Left ventricle myocardium inferior (tissue), 1 donor: ENCODE measurements around the gene PLXND1. TPM values are rescaled to one million over a fixed set of nuclear protein-coding genes. Genes with fewer than 3 reads are reported as not detected.
A peak's percentile ranks its signal among the peaks of the same experiment; 100 is the strongest.

Source experiments
- DNase-seq: peaks from one replicate; pipeline ENCODE4 v3.0.0-alpha.2; 2020
- H3K27ac ChIP-seq: fragments of 200-600 bp; replicated peaks from 2 replicates; pipeline ENCODE4 v1.8.0; 2021
- H3K27me3 ChIP-seq: fragments of 200-600 bp; 2 replicates; pipeline ENCODE4 v1.8.0; 2021; ENCODE audit warnings: low read depth
- H3K36me3 ChIP-seq: fragments of 200-600 bp; 2 replicates; pipeline ENCODE4 v1.8.0; 2021
- H3K4me1 ChIP-seq: fragments of 200-600 bp; 2 replicates; pipeline ENCODE4 v1.8.0; 2021
- H3K4me3 ChIP-seq: fragments of 200-600 bp; 2 replicates; pipeline ENCODE4 v1.8.0; 2021; ENCODE audit warnings: mild to moderate bottlenecking, moderate library complexity
- H3K9me3 ChIP-seq: fragments of 200-600 bp; replicated peaks from 2 replicates; pipeline ENCODE4 v1.8.0; 2021
- intact Hi-C: fragments of 100-400 bp; cut with micrococcal nuclease; formaldehyde crosslinking; loops from one replicate; pipeline ENCODE4 v1.11.0; 2022
- total RNA-seq: library from RNA; stranded (reverse); fragmentation: NEBNext Ultra II Directional; extraction: Animal tissue kit (Norgen Biotek cat#: 25700); gene quantifications from one replicate; pipeline ENCODE4 v1.2.1, GENCODE V29; 2021
- TF ChIP-seq, protein P1 (sequence below): fragments of 200-600 bp; IDR thresholded peaks from 2 replicates; pipeline ENCODE4 v1.8.0; 2021; ENCODE audit warnings: antibody characterized with exemption, mild to moderate bottlenecking, borderline replicate concordance
- donor health status: DM: no; HTN: yes; CAD: no; lungs with severe emphysema.

PLXND1 gene
- total RNA-seq, 1 donor from 2014 or later: 45.5 TPM

DNA sequence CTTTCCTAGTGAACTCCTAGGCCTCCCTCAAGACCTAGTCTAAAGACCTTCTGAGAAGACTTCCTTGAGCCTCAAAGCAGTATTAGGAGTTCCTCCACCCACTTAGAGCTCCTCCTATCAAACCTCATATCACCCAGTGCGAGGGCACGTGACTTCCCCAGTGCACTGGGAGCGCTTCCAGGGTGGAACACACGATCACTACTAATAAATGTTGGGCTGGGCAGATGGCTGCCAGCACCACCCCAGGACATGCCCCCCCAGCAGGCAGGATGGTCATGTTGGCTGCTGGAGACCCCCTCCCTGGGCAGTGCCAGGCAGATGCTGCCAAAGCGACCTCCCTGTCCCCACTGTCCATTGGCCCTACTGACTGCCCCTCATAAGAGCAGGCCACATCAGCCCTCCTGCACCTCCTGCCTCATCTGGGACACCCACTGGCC is 8.5 kb upstream of the PLXND1 start:
- Histone ChIP-seq H3K27ac (peak overlapping the region; percentile 99), H3K4me3 (no peak overlapping the region), H3K9me3 (no peaks in the 10 kb centered on the region), H3K27me3 (no peaks in the 10 kb centered on the region), H3K4me1 (peaks cover 98% of the 10 kb centered on the region), H3K36me3 (no peaks in the 10 kb centered on the region)
- intact Hi-C loops: no loop called here
- peak; percentile 62 for DNase-seq
- TF ChIP-seq, protein P1, sequence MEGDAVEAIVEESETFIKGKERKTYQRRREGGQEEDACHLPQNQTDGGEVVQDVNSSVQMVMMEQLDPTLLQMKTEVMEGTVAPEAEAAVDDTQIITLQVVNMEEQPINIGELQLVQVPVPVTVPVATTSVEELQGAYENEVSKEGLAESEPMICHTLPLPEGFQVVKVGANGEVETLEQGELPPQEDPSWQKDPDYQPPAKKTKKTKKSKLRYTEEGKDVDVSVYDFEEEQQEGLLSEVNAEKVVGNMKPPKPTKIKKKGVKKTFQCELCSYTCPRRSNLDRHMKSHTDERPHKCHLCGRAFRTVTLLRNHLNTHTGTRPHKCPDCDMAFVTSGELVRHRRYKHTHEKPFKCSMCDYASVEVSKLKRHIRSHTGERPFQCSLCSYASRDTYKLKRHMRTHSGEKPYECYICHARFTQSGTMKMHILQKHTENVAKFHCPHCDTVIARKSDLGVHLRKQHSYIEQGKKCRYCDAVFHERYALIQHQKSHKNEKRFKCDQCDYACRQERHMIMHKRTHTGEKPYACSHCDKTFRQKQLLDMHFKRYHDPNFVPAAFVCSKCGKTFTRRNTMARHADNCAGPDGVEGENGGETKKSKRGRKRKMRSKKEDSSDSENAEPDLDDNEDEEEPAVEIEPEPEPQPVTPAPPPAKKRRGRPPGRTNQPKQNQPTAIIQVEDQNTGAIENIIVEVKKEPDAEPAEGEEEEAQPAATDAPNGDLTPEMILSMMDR: no peak

DNA sequence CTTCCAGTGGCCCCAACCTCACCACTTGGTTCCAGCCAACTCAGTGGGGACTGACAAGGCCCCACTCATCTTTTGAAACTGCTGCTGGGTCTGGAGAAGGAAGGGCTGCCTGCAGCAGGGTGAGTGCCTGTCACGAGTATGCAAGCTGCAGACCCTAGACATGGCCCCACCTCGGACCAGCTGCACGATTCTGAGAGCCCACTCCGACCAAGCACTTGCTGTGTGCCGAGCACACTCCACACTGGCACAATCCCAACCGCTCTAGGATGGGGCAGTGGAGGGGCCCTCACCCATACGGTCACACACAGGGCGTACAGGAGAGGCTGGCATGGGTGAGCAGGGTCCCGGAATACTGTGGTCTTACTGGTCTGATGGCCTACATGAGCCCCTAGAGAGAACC is 8.0 kb upstream of the PLXND1 start:
- Histone ChIP-seq H3K27me3 (no peaks in the 10 kb centered on the region), H3K4me3 (no peak overlapping the region), H3K4me1 (peaks cover 98% of the 10 kb centered on the region), H3K9me3 (no peaks in the 10 kb centered on the region), H3K27ac (peak overlapping the region; percentile 99), H3K36me3 (no peaks in the 10 kb centered on the region)
- DNase-seq: peak; percentile 18
- intact Hi-C loops: no loop called here
- TF ChIP-seq, protein P1: no peak

DNA sequence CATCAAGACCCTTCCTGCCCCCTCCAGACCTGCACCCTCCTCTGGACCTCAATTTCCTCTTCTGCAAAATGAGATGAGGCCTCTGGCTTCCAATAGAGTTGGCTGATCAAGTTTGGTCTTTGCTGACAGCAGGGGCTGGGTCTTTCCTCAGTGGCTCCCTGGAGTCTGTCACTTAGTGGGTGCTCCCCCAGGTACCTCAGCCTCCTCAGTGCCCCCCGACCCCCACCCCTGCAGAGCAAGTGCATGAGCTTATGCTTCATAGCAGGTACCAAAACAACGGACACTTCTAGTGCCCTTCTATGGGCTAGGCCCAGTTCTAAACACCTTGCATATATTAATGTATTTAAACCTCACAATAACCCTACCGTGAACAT is 6.9 kb upstream of the PLXND1 start:
- TF ChIP-seq, protein P1: no peak
- Histone ChIP-seq H3K27ac (peak overlapping the region; percentile 97), H3K27me3 (no peaks in the 10 kb centered on the region), H3K9me3 (no peaks in the 10 kb centered on the region), H3K36me3 (no peaks in the 10 kb centered on the region), H3K4me3 (no peak overlapping the region), H3K4me1 (peaks cover 98% of the 10 kb centered on the region)
- intact Hi-C loops: no loop called here
- DNase-seq: peak; percentile 6

DNA sequence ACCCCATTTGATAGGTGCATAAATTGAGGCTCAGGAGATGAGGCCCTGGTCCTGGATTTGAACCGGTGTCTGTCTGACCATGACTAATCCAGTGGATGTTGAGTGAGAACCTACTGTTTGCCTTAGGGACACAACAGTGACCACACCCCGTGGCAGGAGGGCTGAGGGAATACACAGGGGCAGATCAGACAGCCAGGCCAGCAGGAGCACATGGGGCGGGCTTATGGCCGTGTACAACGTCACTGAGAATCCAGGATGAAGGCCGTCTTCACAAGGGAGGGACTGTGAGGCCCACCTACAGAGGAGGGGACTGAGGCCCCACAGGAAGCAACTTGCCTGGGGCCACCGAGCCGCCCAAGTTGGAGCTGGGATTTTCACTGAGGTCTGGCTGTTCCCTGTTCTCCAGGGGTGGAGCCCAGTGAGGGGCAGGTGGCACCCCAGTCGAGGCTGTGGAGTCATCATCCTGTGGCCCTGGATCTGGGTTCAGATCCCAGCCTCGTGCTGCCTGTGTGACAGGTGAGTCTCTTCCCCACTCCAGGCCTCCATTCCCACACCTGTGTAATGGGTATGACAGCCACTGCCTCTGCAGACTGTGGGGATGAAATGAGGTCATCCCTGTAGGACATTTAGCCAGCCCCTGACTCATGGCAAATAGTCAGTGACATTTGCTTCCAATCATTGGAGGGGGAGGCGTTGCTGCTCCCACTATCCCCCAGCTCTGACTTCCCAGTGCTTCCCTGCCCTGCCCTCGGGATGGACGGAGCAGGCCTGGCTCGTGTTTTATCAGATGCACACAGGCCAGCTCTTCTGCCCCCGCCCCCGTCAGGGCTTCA is 6.3 kb upstream of the PLXND1 start:
- Histone ChIP-seq H3K4me3 (no peak overlapping the region), H3K4me1 (peaks cover 98% of the 10 kb centered on the region), H3K9me3 (no peaks in the 10 kb centered on the region), H3K36me3 (no peaks in the 10 kb centered on the region), H3K27ac (peak overlapping the region; percentile 97), H3K27me3 (no peaks in the 10 kb centered on the region)
- TF ChIP-seq, protein P1: no peak
- intact Hi-C loops: no loop called here
- peak; percentile 20 for DNase-seq

DNA sequence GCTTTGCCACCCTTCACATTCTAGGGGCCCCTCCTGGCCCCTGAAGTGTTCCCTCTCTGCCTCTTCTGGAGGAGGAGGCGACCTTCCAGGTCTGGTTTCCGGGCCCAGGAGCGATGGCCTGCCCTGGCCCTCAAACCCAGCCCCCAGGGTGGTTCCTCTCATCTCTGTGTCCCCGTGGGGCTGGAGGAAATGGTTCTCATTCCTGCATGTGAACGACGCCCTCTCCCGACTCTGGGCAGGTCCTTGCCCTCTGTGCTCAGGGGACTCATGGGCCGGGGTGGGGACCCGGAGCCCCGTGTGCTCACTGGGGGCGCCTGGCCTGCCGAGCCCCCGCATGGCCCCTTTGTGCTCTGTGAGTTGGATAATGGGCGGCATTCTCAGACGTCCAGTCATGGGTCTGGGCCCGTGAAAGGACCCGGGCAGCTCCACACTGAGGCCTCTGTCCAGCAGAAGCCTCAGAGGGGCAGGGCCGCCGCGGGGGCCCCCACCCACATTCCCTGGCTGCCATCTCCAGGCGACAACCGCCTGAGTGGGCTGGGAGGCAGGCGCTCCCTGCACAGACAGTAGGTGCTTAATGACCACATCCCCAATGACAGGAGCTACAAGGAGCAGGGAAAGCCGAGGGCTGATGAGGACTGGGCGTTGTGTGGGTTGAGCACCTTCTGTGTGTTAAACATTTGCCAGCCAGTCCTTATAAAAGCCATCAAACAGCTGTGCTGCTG is 5.5 kb upstream of the PLXND1 start:
- intact Hi-C loops: no loop called here
- TF ChIP-seq, protein P1: peak; percentile 17
- peak overlapping the region; percentile 97 for H3K27ac ChIP-seq

More for the DNA sequence above, 5.5 kb upstream of the PLXND1 start:
- no peaks in the 10 kb centered on the region for H3K36me3 ChIP-seq
- DNase-seq: peak; percentile 64
- no peak overlapping the region for H3K4me3 ChIP-seq
- H3K27me3 ChIP-seq: no peaks in the 10 kb centered on the region
- peaks cover 98% of the 10 kb centered on the region for H3K4me1 ChIP-seq
- H3K9me3 ChIP-seq: no peaks in the 10 kb centered on the region
